HFFc6 (cell line): Measurements from ENCODE around the gene CCDC12. TPM values are rescaled to one million over a fixed set of nuclear protein-coding genes. Genes with fewer than 3 reads are reported as not detected.

Experiments
- DNase-seq: peaks from one replicate; pipeline ENCODE4 v3.0.0-alpha.2; 2018
- H3K27ac Mint-ChIP-seq: 2 replicates; pipeline ENCODE4 v1.8.0; 2020; ENCODE audit warnings: mild to moderate bottlenecking, mixed read lengths
- H3K27me3 Mint-ChIP-seq: 2 replicates; pipeline ENCODE4 v1.8.0; 2021; ENCODE audit warnings: mild to moderate bottlenecking, moderate library complexity, mixed read lengths; ENCODE audit not compliant: insufficient read depth
- H3K36me3 Mint-ChIP-seq: 2 replicates; pipeline ENCODE4 v1.8.0; 2021; ENCODE audit warnings: low read depth, mixed read lengths
- H3K4me1 Mint-ChIP-seq: 2 replicates; pipeline ENCODE4 v1.8.0; 2020; ENCODE audit warnings: low read depth, mixed read lengths
- H3K4me3 Mint-ChIP-seq: 2 replicates; pipeline ENCODE4 v1.8.0; 2020; ENCODE audit warnings: mild to moderate bottlenecking, moderate library complexity, mixed read lengths
- H3K9me3 Mint-ChIP-seq: 2 replicates; pipeline ENCODE4 v1.8.0; 2020; ENCODE audit warnings: mild to moderate bottlenecking, mixed read lengths
- CTCF ChIP-seq: fragments of 200-600 bp; sonication (generic); IDR thresholded peaks from 2 replicates; pipeline ENCODE4 v1.5.0; 2021; ENCODE audit warnings: antibody characterized with exemption, mild to moderate bottlenecking
- total RNA-seq, 6 experiments: library from RNA; stranded (reverse); fragmentation: NEBNext Ultra II Directional; extraction: Animal tissue kit (Norgen Biotek cat#: 25700); gene quantifications; 2 replicates in 1 of 6; 3 replicates in 5 of 6; pipeline ENCODE4 v1.2.3, GENCODE V29; 2021

CCDC12 gene
- total RNA-seq, 6 experiments from 2014 or later, result 21.3 to 27.9 (median 27.2) TPM

GRCh38 chr3:46996689-46997452 lies 20.3 kb upstream of the CCDC12 start:
- no peak overlapping the region for H3K27ac Mint-ChIP-seq
- peaks cover 12% of the 10 kb centered on the region for H3K4me1 Mint-ChIP-seq
- TF ChIP-seq CTCF, result no peak
- H3K27me3 Mint-ChIP-seq, result no peaks in the 10 kb centered on the region
- no peak for DNase-seq
- no peaks in the 10 kb centered on the region for H3K36me3 Mint-ChIP-seq
- H3K4me3 Mint-ChIP-seq, result no peak overlapping the region
- H3K9me3 Mint-ChIP-seq, result no peaks in the 10 kb centered on the region

GRCh38 chr3:46995901-46996562 lies 19.5 kb upstream of the CCDC12 start:
- H3K9me3 Mint-ChIP-seq, result no peaks in the 10 kb centered on the region
- H3K36me3 Mint-ChIP-seq, result no peaks in the 10 kb centered on the region
- H3K4me3 Mint-ChIP-seq, result no peak overlapping the region
- peaks cover 12% of the 10 kb centered on the region for H3K4me1 Mint-ChIP-seq
- TF ChIP-seq CTCF, result no peak
- H3K27me3 Mint-ChIP-seq, result no peaks in the 10 kb centered on the region
- DNase-seq, result no peak
- H3K27ac Mint-ChIP-seq, result no peak overlapping the region

GRCh38 chr3:46994801-46995731 lies 18.5 kb upstream of the CCDC12 start:
- no peak overlapping the region for H3K4me3 Mint-ChIP-seq
- DNase-seq, result no peak
- no peaks in the 10 kb centered on the region for H3K27me3 Mint-ChIP-seq
- H3K9me3 Mint-ChIP-seq, result no peaks in the 10 kb centered on the region
- no peak overlapping the region for H3K27ac Mint-ChIP-seq
- H3K4me1 Mint-ChIP-seq, result peaks cover 3% of the 10 kb centered on the region
- TF ChIP-seq CTCF, result no peak
- H3K36me3 Mint-ChIP-seq, result no peaks in the 10 kb centered on the region

- Mint-ChIP-seq H3K36me3 (no peaks in the 10 kb centered on the region), H3K4me3 (no peak overlapping the region), H3K27me3 (peaks cover 2% of the 10 kb centered on the region; the same call in 1 of the 2 replicates), H3K9me3 (no peaks in the 10 kb centered on the region), H3K27ac (no peak overlapping the region), H3K4me1 (no peaks in the 10 kb centered on the region)
- DNase-seq, result no peak
- TF ChIP-seq CTCF, result no peak
Observed at GRCh38 chr3:46993986-46994385, 17.4 kb upstream of the CCDC12 start.

- Mint-ChIP-seq H3K4me1 (no peaks in the 10 kb centered on the region), H3K4me3 (no peak overlapping the region), H3K27ac (no peak overlapping the region), H3K9me3 (no peaks in the 10 kb centered on the region), H3K36me3 (no peaks in the 10 kb centered on the region), H3K27me3 (peaks cover 2% of the 10 kb centered on the region)
- DNase-seq, result no peak
- no peak for TF ChIP-seq CTCF
Observed at GRCh38 chr3:46993292-46993691, 16.7 kb upstream of the CCDC12 start.
